ENCODE measurements around the gene TMEM139.

The TMEM139 gene

GRCh38 chr7:143325240-143325639 lies 40.5 kb downstream of the TMEM139 start:
- Histone ChIP-seq H2AK5ac (ENCODE audit: low read length) (no peak overlapping the region), H4K8ac (ENCODE audit: low read depth, low read length) (no peak overlapping the region), H3K79me2 (ENCODE audit: control insufficient read depth, insufficient read depth, low read length, poor library complexity) (no peaks in the 10 kb centered on the region), H2BK5ac (ENCODE audit: low read depth, low read length, poor library complexity) (no peak overlapping the region), H2BK12ac (ENCODE audit: low read length) (no peak overlapping the region), H3K4me1 (ENCODE audit: control insufficient read depth in 1 of 2, insufficient read depth in 2 of 2, low read length in 2 of 2) (peaks cover 0 to 4% of the 10 kb centered on the region in 2 experiments), H3K4me3 (ENCODE audit: low read depth, low read length) (no peak overlapping the region), H3K27me3 (ENCODE audit: insufficient read depth, low read length) (no peaks in the 10 kb centered on the region), H3K9ac (ENCODE audit: low read length) (no peak overlapping the region), H4K91ac (ENCODE audit: low read depth, low read length) (no peak overlapping the region), H3K14ac (ENCODE audit: low read length) (no peak overlapping the region), H3K27ac (ENCODE audit: low read depth, low read length) (no peak overlapping the region), H4K12ac (ENCODE audit: low read depth, low read length) (no peak overlapping the region), H3K9me3 (ENCODE audit: insufficient read depth, low read depth, low read length) (no peaks in the 10 kb centered on the region), H3K23ac (ENCODE audit: low read length) (no peak overlapping the region), H2BK120ac (ENCODE audit: insufficient read depth, low read length, poor library complexity) (no peak overlapping the region), H3K79me1 (ENCODE audit: low read length) (no peaks in the 10 kb centered on the region), H3K18ac (ENCODE audit: low read length) (no peak overlapping the region), H3K4ac (ENCODE audit: low read depth, low read length) (no peak overlapping the region), H3K4me2 (ENCODE audit: low read length) (no peak overlapping the region), H3K36me3 (ENCODE audit: control insufficient read depth in 1 of 2, insufficient read depth in 2 of 2, low read length in 2 of 2) (no peaks in the 10 kb centered on the region), H2AFZ (ENCODE audit: insufficient read depth, low read length, poor library complexity) (no peak overlapping the region)
- no peak for DNase-seq
- no CpG with 5 or more reads among the region's 2 CpGs for WGBS (ENCODE audit: extremely low coverage, insufficient coverage, insufficient read length)

- Histone ChIP-seq H3K9ac (ENCODE audit: low read length) (no peak overlapping the region), H2BK5ac (ENCODE audit: low read depth, low read length, poor library complexity) (no peak overlapping the region), H3K4me3 (ENCODE audit: low read depth, low read length) (no peak overlapping the region), H3K18ac (ENCODE audit: low read length) (no peak overlapping the region), H3K27ac (ENCODE audit: low read depth, low read length) (no peak overlapping the region), H3K4me1 (ENCODE audit: control insufficient read depth in 1 of 2, insufficient read depth in 2 of 2, low read length in 2 of 2) (no peaks in the 10 kb centered on the region), H2BK120ac (ENCODE audit: insufficient read depth, low read length, poor library complexity) (no peak overlapping the region), H4K91ac (ENCODE audit: low read depth, low read length) (no peak overlapping the region), H3K27me3 (ENCODE audit: insufficient read depth, low read length) (no peaks in the 10 kb centered on the region), H3K79me1 (ENCODE audit: low read length) (no peaks in the 10 kb centered on the region), H4K8ac (ENCODE audit: low read depth, low read length) (no peak overlapping the region), H3K23ac (ENCODE audit: low read length) (no peak overlapping the region), H2BK12ac (ENCODE audit: low read length) (no peak overlapping the region), H3K4ac (ENCODE audit: low read depth, low read length) (no peak overlapping the region), H3K79me2 (ENCODE audit: control insufficient read depth, insufficient read depth, low read length, poor library complexity) (no peaks in the 10 kb centered on the region), H4K12ac (ENCODE audit: low read depth, low read length) (no peak overlapping the region), H2AFZ (ENCODE audit: insufficient read depth, low read length, poor library complexity) (no peak overlapping the region), H3K4me2 (ENCODE audit: low read length) (no peak overlapping the region), H3K14ac (ENCODE audit: low read length) (no peak overlapping the region), H3K36me3 (ENCODE audit: control insufficient read depth in 1 of 2, insufficient read depth in 2 of 2, low read length in 2 of 2) (no peaks in the 10 kb centered on the region), H3K9me3 (ENCODE audit: insufficient read depth, low read depth, low read length) (no peaks in the 10 kb centered on the region), H2AK5ac (ENCODE audit: low read length) (no peak overlapping the region)
- no CpG with 5 or more reads among the region's 5 CpGs for WGBS (ENCODE audit: extremely low coverage, insufficient coverage, insufficient read length)
- no peak for DNase-seq
These were observed 43.1 kb downstream of the TMEM139 start for GRCh38 chr7:143327903-143328302.

GRCh38 chr7:143329471-143330170 lies 44.9 kb downstream of the TMEM139 start:
- no peaks in the 10 kb centered on the region for H3K27me3 ChIP-seq (ENCODE audit: insufficient read depth, low read length)
- no peak overlapping the region for H2BK12ac ChIP-seq (ENCODE audit: low read length)
- no peak overlapping the region for H4K91ac ChIP-seq (ENCODE audit: low read depth, low read length)
- H3K4me2 ChIP-seq (ENCODE audit: low read length) = no peak overlapping the region
- no peak overlapping the region for H3K4ac ChIP-seq (ENCODE audit: low read depth, low read length)
- no peak overlapping the region for H2AK5ac ChIP-seq (ENCODE audit: low read length)
- no peak overlapping the region for H3K27ac ChIP-seq (ENCODE audit: low read depth, low read length)
- no peak overlapping the region for H4K12ac ChIP-seq (ENCODE audit: low read depth, low read length)
- no peak overlapping the region for H3K23ac ChIP-seq (ENCODE audit: low read length)
- H3K36me3 ChIP-seq (ENCODE audit: control insufficient read depth in 1 of 2, insufficient read depth in 2 of 2, low read length in 2 of 2) = no peaks in the 10 kb centered on the region
- H3K9me3 ChIP-seq (ENCODE audit: insufficient read depth, low read depth, low read length) = no peaks in the 10 kb centered on the region
- H4K8ac ChIP-seq (ENCODE audit: low read depth, low read length) = no peak overlapping the region
- no peak overlapping the region for H2BK120ac ChIP-seq (ENCODE audit: insufficient read depth, low read length, poor library complexity)
- no peak overlapping the region for H2AFZ ChIP-seq (ENCODE audit: insufficient read depth, low read length, poor library complexity)
- H3K14ac ChIP-seq (ENCODE audit: low read length) = no peak overlapping the region
- no peaks in the 10 kb centered on the region for H3K79me1 ChIP-seq (ENCODE audit: low read length)
- H3K4me3 ChIP-seq (ENCODE audit: low read depth, low read length) = no peak overlapping the region
- DNase-seq = no peak
- no peak overlapping the region for H3K9ac ChIP-seq (ENCODE audit: low read length)
- no peaks in the 10 kb centered on the region for H3K4me1 ChIP-seq (ENCODE audit: control insufficient read depth in 1 of 2, insufficient read depth in 2 of 2, low read length in 2 of 2)
- WGBS (ENCODE audit: extremely low coverage, insufficient coverage, insufficient read length) = no CpG with 5 or more reads among the region's 10 CpGs
- no peak overlapping the region for H3K18ac ChIP-seq (ENCODE audit: low read length)
- no peaks in the 10 kb centered on the region for H3K79me2 ChIP-seq (ENCODE audit: control insufficient read depth, insufficient read depth, low read length, poor library complexity)
- no peak overlapping the region for H2BK5ac ChIP-seq (ENCODE audit: low read depth, low read length, poor library complexity)

- Histone ChIP-seq H3K18ac (ENCODE audit: low read length) (no peak overlapping the region), H2AFZ (ENCODE audit: insufficient read depth, low read length, poor library complexity) (no peak overlapping the region), H2BK12ac (ENCODE audit: low read length) (no peak overlapping the region), H3K36me3 (ENCODE audit: control insufficient read depth in 1 of 2, insufficient read depth in 2 of 2, low read length in 2 of 2) (no peaks in the 10 kb centered on the region), H3K4me2 (ENCODE audit: low read length) (no peak overlapping the region), H3K14ac (ENCODE audit: low read length) (no peak overlapping the region), H4K12ac (ENCODE audit: low read depth, low read length) (no peak overlapping the region), H3K27ac (ENCODE audit: low read depth, low read length) (no peak overlapping the region), H2BK120ac (ENCODE audit: insufficient read depth, low read length, poor library complexity) (no peak overlapping the region), H4K91ac (ENCODE audit: low read depth, low read length) (no peak overlapping the region), H3K4me1 (ENCODE audit: control insufficient read depth in 1 of 2, insufficient read depth in 2 of 2, low read length in 2 of 2) (no peaks in the 10 kb centered on the region), H2BK5ac (ENCODE audit: low read depth, low read length, poor library complexity) (no peak overlapping the region), H3K9me3 (ENCODE audit: insufficient read depth, low read depth, low read length) (no peaks in the 10 kb centered on the region), H3K79me1 (ENCODE audit: low read length) (no peaks in the 10 kb centered on the region), H3K4me3 (ENCODE audit: low read depth, low read length) (no peak overlapping the region), H4K8ac (ENCODE audit: low read depth, low read length) (no peak overlapping the region), H3K79me2 (ENCODE audit: control insufficient read depth, insufficient read depth, low read length, poor library complexity) (no peaks in the 10 kb centered on the region), H3K27me3 (ENCODE audit: insufficient read depth, low read length) (no peaks in the 10 kb centered on the region), H3K23ac (ENCODE audit: low read length) (no peak overlapping the region), H2AK5ac (ENCODE audit: low read length) (no peak overlapping the region), H3K4ac (ENCODE audit: low read depth, low read length) (no peak overlapping the region), H3K9ac (ENCODE audit: low read length) (no peak overlapping the region)
- whole genome bisulfite sequencing (ENCODE audit: extremely low coverage, insufficient coverage, insufficient read length) = no CpG with 5 or more reads among the region's 8 CpGs
- DNase-seq = no peak
These were observed 46.5 kb downstream of the TMEM139 start for GRCh38 chr7:143331179-143331801.
